ENCODE measurements around the gene SYK.
"Not testable (repeated sequence)": the region's sequence is repeated elsewhere in the genome, so short reads cannot be mapped to it uniquely, and the experiment has no call there.

The SYK gene

GRCh38 chr9:90799271-90799852 is 2.3 kb upstream of the SYK start:
- no peak for DNase-seq

DNA sequence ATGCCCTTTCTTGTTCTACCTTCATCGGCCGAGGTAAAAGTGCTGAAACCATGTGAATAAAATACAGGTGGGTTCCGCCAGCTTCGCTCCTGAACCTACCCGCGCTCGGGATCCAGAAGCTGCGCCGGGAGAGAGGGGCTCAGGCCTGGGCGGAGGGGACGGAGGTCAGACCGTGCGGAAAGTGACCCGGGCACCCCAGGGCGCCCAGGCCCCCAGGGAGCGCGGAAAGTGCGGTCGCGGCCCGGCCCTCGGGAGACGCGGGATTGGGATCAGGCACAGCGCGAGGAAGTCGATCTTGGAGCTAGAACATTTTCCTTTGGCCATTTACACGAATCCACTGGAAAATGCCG is 329 bp downstream of the SYK start:
- DNase-seq, result no peak

- DNase-seq, result no peak
Observed at GRCh38 chr9:90802386-90802985, 867 bp downstream of the SYK start.

DNA sequence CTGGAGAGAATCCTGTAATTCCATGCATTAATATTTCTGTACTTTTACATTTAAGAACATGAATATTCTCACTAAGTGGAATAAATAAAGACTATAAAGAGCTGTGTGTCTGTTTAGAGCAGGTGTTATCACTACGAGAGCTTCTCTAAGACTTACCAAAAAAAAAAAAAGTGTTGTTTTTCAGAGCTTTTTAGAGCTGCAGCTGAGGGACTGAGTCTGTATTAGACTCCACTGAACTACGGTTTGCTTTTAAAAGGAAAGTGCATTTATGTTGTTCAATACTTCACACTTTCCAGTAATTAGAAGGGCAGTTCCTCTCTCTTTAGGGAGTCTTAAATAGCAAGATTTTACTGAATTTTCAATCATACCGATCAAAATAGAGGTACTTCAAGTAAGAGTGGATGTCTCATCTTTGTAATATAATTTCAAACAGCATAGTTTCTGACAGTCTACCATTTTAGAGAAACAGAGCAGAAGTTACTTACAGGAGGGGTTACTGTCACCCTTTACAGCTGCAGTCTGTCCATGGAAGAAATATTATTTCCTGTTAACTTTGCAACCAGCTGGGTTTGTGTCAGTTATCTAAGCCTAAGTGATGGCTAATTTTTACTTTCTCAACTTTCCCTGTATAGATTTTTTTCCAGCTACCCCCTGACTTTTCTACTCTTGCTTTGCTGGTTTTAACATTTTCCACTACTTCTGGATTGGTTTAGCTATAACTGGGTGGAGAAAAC is 2.4 kb downstream of the SYK start:
- no peak for DNase-seq

DNA sequence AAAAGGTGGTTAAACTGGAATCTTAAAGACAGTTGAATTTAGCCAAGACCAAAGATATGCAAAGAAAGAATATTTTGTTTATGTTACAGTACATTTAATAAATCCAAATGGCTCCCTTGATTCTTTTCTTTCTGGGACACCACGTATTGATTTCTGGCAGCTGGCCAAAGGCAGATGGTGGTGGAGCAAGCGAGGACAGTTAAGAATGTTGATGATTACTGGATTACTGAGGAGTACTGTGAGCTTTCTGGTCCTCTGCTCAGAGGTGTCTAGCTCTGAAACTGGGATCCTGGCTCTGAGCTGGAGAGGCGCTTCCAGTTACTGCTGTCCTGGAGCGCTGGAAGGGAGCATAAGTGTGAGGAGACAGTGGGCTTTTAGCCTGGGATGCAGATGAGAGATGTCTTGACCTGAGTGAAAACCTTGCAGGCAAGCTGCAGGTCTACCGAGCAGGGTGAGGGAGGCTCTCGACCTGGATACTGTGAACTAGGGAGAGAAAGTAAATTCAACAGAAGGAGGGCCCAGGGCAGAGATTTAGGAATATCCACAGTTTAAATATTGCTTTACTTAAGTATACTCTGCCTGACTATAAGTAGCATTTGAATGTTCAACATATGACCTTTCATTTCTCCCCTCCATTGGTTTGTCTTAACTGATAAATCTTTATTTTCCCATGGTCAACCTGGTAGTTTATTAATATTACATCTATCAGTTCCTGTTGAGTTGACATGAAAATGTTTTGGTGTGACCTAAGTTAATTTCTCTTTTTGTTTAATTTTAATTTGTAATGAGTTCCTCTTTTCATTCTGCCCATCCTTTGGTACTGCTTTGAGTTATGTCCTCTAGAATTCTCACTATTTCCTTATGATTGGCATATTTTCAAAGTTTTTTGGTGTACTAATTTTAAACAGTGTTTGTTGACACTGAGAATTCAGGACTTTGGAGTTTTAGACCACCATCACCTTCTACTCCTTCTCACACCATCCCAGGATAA is 3.7 kb downstream of the SYK start:
- no peak for DNase-seq

DNA sequence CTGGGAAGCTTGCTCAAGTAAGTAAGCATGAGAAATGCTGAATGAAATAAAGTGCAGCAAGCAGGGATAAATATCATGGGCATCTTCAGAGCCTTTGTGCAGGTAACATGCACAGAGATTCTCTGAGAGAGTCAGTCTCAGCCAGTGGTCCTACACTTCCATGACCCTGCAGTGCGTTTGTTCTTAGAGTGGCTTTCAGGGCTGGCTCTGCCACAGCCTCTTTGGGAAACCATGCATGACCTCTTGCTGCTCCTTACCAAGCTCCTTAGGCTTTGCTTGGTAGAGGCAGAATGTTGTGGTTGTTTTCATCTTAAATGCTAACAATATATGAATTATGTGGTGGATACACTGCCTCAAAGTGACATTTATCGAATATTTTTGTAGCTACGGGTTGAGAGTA is 5.4 kb downstream of the SYK start:
- no peak for DNase-seq

DNA sequence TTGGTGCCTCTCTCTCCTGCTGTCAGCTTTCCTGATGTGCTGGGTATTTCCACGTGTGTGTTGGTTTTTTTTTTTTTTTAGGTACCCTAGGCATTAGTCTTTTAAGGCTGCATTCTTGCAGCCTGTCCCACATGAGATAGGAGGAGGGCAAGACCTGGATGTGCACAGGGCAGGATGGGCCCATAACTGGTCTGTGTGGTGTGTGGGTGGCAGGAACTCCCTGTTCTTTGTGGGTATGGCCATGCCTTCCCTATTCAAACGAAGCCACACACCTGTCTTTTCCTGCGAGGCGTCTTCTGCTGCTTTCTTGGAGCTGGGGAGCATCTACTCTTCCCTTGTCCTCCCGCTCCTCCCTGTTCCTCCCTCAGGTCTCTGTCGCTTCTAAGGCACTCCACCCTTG is 6.8 kb downstream of the SYK start:
- no peak for DNase-seq

- no peak for DNase-seq
Observed at GRCh38 chr9:90808890-90809685, 7.5 kb downstream of the SYK start.

- DNase-seq, result no peak
Observed at GRCh38 chr9:90810691-90811090, 9.1 kb downstream of the SYK start.

DNA sequence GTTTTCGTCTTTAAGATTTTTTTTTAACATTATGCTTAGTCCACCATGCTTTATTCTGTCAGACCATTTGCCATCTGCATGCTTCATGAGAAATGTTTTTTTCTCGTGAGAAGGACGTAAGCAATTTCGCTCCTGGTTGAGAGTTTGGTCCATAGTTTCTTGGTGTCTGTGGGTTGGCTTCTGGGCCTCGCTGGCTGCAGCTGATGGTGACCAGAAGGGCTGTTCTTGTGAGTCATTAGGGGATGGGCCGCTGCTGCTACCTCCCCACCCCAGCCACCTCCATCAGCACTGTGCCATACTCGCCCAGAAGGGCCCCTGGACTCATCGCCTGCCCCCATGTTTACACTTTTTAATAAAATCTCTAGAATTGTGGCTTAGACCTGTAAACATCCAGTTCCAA is 11.4 kb downstream of the SYK start:
- DNase-seq, result no peak

- DNase-seq, result no peak
Observed at GRCh38 chr9:90813523-90813922, 11.9 kb downstream of the SYK start.

- no peak for DNase-seq
Observed at GRCh38 chr9:90814355-90814754, 12.7 kb downstream of the SYK start.

DNA sequence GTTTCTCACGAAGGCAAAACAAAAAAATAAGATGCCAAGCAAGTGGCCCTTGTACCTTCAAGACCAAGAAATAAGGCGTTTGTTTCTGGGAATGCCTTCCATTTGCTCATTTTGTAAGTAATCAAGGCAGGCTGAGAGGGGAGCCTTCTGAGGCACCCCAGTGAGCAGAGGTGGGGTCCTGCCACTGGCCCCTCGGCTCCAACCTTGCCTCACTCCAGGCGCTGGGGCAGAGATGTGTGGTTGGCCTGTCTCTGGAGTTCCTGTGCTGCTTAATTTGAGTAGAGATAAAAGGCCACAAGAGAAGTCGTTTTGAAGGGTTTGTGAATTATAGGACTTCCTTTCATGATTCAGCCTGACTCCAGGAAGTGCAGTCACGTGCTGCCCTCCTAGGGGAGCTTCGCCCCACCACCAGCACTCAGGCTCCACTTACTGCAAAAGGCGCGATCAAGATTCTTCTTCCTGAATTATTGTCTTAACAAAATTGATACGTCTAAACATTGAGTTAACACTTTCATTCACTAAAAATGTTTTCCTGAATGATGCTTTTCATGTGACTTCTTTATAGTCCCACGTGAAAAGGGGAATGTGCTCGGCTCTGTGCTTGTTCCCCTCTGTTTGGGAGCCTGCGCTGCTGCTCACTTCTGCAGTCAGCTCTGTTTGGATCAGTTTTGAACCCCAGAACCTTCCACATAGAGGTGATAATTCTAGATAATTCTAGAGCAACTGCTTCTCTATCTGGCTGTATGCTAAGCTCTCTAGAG is 13.7 kb downstream of the SYK start:
- DNase-seq, result no peak

GRCh38 chr9:90815944-90816357 is 14.3 kb downstream of the SYK start:
- no peak for DNase-seq

GRCh38 chr9:90816690-90817089 is 15.1 kb downstream of the SYK start:
- no peak for DNase-seq

GRCh38 chr9:90818279-90818678 is 16.7 kb downstream of the SYK start:
- DNase-seq, result no peak

DNA sequence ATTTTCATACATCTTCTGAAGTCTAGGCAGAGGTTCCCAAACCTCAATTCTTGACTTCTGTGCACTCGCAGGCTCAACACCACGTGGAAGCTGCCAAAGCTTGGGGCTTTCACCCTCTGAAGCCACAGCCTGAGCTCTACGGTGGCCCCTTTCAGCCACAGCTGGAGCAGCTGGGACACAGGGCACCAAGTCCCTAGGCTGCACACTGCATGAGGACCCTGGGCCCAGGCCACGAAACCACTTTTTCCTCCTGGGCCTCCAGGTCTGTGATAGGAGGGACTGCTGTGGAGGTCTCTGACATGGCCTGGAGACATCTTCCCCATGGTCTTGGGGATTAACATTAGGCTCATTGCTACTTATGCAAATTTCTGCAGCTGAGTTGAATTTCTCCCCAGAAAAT is 18.8 kb downstream of the SYK start:
- DNase-seq, result not testable (repeated sequence)

GRCh38 chr9:90821236-90821635 is 19.6 kb downstream of the SYK start:
- DNase-seq, result not testable (repeated sequence)

- DNase-seq, result no peak
Observed at GRCh38 chr9:90821697-90822096, 20.1 kb downstream of the SYK start.

DNA sequence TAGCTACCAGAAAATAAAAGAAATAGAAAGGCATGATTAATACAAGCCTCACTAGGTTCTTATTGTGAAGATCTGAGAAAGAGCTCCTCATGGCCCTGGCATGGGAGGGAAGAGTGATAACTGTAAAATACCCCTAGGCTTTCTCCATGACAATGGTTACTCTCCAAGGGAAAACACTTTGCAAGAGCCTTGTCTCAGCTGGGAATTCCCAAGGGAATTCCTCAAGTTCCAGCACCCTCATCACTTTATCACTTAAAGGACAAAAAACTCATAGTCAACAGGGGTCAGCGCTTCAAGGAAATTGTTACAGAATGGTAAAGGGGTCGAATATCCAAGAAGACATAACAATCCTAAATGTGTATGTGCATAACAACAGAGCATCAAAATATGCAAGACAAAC is 21.2 kb downstream of the SYK start:
- no peak for DNase-seq

DNA sequence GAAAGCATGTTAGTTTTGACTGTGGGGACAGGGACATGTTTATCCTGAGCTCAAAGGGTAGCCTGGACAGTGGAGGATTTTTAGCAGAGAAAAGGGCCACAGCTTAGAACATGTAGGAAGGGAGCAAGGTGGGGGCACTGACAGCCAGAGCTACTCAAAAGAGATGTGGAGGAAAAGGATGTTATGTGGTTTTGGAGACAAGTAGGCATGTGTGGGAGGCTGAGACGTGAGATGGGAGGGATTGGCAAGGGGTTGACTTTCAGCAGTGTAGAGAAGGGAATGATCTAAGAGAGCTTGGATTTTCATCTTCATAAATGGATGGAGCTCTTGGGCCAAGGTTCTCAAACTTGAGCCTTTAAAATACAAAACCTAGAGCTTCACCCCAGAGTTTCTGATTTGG is 24.0 kb downstream of the SYK start:
- DNase-seq, result no peak

All from NCI-H1930 (cell line).